AG09309 (cell line): ENCODE measurements around the gene DMC1.
"Not testable (repeated sequence)": the region's sequence is repeated elsewhere in the genome, so short reads cannot be mapped to it uniquely, and the experiment has no call there.

Experiments
- DNase-seq: peaks from one replicate; pipeline ENCODE4 v3.0.0-alpha.2; 2010; ENCODE audit warnings: low read depth
- H3K4me3 ChIP-seq: 2 replicates; pipeline ENCODE4 v1.5.1; 2011; ENCODE audit warnings: mild to moderate bottlenecking, low read depth, low read length, moderate library complexity; ENCODE audit not compliant: control insufficient read depth
- TF ChIP-seq, protein P1 (sequence below): IDR thresholded peaks from 2 replicates; pipeline ENCODE4 v1.5.1; 2011; ENCODE audit warnings: mild to moderate bottlenecking, low read depth, low read length, inconsistent platforms; ENCODE audit not compliant: insufficient read depth, control insufficient read depth; ENCODE audit errors: missing control alignments

DMC1 gene

DNA sequence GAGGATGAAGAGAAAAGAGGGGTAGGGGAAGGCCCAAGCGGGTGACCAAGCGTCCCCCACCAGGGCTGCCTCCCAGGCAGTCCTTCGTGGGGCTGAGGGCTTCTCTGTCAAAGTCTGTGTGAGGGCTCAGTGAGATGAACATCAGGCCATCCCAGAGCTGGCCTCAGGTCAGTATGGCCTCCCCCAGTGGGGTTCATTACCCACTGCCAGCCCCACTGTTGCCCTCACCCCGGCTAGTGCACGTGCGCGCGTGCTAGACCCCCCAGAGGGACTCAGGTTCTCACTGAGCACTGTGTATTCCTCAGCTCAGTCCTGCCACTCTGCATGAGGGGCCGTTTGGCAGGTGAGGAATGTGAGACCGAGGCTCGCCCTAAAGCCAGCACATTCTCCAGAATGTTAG is 98.7 kb downstream of the DMC1 start:
- H3K4me3 ChIP-seq = no peak overlapping the region
- no peak for DNase-seq
- TF ChIP-seq, protein P1, sequence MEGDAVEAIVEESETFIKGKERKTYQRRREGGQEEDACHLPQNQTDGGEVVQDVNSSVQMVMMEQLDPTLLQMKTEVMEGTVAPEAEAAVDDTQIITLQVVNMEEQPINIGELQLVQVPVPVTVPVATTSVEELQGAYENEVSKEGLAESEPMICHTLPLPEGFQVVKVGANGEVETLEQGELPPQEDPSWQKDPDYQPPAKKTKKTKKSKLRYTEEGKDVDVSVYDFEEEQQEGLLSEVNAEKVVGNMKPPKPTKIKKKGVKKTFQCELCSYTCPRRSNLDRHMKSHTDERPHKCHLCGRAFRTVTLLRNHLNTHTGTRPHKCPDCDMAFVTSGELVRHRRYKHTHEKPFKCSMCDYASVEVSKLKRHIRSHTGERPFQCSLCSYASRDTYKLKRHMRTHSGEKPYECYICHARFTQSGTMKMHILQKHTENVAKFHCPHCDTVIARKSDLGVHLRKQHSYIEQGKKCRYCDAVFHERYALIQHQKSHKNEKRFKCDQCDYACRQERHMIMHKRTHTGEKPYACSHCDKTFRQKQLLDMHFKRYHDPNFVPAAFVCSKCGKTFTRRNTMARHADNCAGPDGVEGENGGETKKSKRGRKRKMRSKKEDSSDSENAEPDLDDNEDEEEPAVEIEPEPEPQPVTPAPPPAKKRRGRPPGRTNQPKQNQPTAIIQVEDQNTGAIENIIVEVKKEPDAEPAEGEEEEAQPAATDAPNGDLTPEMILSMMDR = no peak

DNA sequence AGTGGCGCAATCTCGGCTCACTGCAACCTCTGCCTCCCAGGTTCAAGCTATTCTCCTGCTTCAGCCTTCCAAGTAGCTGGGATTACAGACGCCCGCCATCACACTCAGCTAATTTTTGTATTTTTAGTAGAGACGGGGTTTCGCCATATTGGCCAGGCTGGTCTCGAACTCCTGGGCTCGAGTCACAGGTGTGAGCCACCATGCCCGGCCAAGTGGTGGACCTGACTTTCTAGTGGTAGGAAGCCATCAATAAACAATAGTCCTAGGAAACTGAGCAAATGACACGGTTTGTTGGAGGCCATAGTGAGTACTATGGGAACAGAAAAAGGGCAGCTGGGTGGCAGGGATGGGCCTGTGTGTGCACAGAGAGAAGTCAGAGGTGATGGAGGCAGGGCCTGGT is 99.8 kb downstream of the DMC1 start:
- not testable (repeated sequence) for DNase-seq, H3K4me3 ChIP-seq

DNA sequence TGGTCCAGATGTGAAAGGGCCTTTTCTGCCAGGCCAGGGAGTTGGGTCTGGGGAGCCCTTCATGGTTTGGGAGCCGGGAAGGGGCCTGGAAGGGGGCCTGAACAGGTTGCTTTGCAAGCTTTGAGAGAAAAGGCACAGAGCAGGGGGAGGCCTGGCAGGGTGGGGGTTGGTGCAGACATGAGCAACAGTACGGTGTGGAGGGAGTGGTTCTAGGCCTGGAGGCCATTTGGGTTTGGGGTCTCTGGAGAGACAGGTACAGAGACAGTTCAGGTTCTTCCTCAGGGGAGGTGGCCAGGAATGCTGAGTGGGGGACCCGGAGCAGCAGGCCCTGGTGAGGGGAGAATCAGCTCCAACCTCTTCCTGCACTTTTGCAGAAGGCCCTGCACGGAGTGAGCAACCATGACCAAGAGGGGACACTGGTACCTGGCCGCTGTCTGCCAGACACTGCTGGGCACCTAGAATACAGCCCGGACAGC is 100.6 kb downstream of the DMC1 start:
- TF ChIP-seq, protein P1 = no peak
- H3K4me3 ChIP-seq = peak overlapping the region; percentile 94
- no peak for DNase-seq
